MG63 (cell line): Measurements from ENCODE around the gene KPNB1. TPM values are rescaled to one million over a fixed set of nuclear protein-coding genes. Genes with fewer than 3 reads are reported as not detected.

ENCODE experiments used
- DNase-seq: peaks from one replicate; pipeline ENCODE4 v3.0.0-alpha.2; 2020
- H3K27me3 ChIP-seq: fragments of 250-450 bp; sonication (Bioruptor Pico); 2 replicates; pipeline ENCODE4 v1.5.1; 2020; ENCODE audit warnings: mild to moderate bottlenecking, moderate library complexity
- H3K36me3 ChIP-seq: fragments of 250-450 bp; sonication (Bioruptor Pico); 2 replicates; pipeline ENCODE4 v1.5.1; 2020; ENCODE audit warnings: mild to moderate bottlenecking, moderate library complexity
- H3K4me3 ChIP-seq: fragments of 250-450 bp; sonication (Bioruptor Pico); 2 replicates; pipeline ENCODE4 v1.5.1; 2020; ENCODE audit warnings: mild to moderate bottlenecking, moderate library complexity
- H3K9me3 ChIP-seq: fragments of 250-450 bp; sonication (Bioruptor Pico); 2 replicates; pipeline ENCODE4 v1.5.1; 2020; ENCODE audit warnings: mild to moderate bottlenecking, moderate library complexity
- total RNA-seq: library from RNA; depleted of rRNA; stranded (reverse); fragments of >200 nt; shearing (Covaris generic); gene quantifications from 2 replicates; pipeline ENCODE4 v1.2.3, GENCODE V29; 2014; ENCODE audit warnings: low replicate concordance; rRNA removed

KPNB1 gene
- total RNA-seq, 1 experiment from 2014 or later, result 291 TPM

DNA sequence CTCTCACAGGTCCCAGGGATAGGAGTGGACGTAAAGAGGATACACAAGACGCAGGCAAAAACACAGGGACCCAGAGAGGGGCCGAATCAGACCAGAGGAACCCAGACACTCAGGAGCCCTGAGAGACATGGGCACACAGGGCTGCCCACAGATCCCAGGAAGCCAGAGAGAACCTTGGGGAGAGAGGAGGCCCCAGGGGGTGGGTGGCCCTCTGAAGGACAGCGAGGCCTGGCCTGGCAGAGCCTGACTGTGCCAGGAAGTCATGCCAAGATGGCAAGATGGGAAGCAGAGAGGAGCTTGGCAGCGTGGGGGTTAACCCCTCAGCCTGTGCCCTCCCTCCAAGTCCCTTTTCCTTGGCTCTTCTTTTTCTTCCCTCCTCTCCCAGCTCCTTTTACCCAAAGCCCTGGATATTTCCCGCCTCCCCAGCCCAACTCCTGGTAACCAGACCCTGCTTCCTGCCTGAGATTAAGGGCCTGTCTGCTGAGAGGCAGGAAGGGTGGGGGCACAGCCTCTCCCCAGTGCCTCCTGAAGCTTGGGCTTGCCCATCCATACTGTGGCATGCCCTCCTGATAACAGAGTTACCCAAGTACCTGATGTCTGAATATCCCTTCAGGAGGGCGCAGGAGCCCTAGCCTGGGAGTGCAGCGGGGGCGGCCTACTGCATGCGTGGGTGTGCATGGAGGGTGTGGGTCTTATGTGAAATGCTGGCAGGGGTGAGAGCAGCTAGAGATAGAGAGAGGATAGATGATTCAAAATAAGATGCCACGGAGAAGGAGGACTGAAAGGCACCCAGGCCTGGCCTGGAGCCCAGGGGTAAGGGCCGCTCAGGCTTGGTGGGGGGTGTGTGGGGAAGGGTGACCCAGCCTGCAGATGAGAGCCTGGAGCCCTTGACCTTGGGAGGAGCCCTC lies 77.3 kb downstream of the KPNB1 start:
- DNase-seq, result no peak
- peaks cover 9% of the 10 kb centered on the region for H3K27me3 ChIP-seq

DNA sequence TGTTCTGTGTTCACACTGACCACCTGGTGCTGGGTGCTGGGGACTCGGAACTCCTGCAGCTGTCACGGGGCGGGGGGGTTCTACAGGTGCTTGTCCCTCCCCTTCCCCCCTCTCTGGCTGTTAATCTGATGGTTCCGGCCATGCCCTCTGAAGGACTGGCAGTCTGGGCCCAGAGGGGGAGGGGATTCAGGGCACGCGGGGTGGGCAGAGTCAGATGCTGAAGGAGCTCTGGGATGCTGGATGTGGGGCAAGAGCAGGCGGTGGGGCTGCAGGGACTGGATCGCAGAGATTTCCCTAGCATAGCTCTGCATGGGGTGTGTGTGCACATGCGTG lies 78.0 kb downstream of the KPNB1 start:
- H3K27me3 ChIP-seq, result peaks cover 15% of the 10 kb centered on the region
- no peaks in the 10 kb centered on the region for H3K36me3 ChIP-seq
- no peak overlapping the region for H3K4me3 ChIP-seq
- no peaks in the 10 kb centered on the region for H3K9me3 ChIP-seq
- DNase-seq, result no peak

More for the DNA sequence above, 77.3 kb downstream of the KPNB1 start:
- Histone ChIP-seq H3K36me3 (no peaks in the 10 kb centered on the region), H3K9me3 (no peaks in the 10 kb centered on the region), H3K4me3 (no peak overlapping the region)

DNA sequence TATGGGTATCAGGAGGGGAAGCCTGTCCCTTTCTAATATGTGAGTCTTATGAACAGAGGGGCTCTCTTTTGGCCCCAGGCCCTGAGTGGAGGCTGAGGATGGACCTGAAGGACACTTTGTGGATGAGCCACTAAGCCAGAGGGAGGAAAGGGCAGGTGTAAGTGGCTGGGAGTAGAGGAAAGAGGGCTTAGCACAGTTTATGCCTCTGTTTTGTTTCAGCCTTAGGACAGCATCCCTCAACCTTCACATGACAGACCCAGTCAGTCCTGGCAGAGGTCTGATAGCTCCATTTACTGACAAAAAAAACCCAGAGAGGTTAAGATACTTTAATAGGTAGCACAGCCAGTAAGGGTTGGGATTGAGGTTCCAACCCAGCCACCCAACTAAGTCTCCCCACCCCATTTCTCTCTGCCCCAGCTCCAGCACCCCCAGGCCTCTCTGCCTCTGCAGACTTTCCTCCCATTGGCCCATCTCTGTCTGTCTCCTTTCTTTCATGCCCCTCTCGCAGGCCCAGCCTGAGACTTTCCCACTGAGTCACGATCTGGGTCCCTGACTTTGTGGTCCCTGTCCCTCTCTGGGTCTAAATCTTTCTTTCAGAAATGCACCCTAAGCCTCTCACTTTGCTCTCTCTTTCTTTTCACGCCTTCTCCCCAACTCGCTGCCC lies 78.6 kb downstream of the KPNB1 start:
- Histone ChIP-seq H3K9me3 (no peaks in the 10 kb centered on the region), H3K4me3 (no peak overlapping the region), H3K36me3 (no peaks in the 10 kb centered on the region), H3K27me3 (peaks cover 22% of the 10 kb centered on the region)
- no peak for DNase-seq

DNA sequence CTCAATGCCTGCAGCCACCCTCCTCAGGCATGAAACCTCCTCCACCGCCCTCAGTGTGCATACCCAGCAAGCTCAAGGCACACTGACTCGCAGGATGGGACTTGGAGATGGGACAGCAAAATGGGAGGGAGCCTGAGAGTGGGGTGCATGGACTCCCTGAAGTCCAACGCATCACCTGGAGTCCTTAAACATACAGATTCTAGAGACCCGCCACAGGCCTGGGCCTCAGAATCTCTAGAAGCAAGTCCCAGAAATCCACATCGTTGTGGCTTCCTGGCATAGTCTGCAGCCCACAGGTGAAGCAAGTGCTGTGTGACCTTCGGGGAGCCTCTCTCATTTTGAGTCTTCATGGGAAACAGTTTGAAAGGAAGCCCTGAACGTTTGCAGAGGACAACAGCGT lies 79.8 kb downstream of the KPNB1 start:
- DNase-seq, result no peak
- Histone ChIP-seq H3K36me3 (no peaks in the 10 kb centered on the region), H3K4me3 (no peak overlapping the region), H3K27me3 (peaks cover 32% of the 10 kb centered on the region), H3K9me3 (no peaks in the 10 kb centered on the region)

DNA sequence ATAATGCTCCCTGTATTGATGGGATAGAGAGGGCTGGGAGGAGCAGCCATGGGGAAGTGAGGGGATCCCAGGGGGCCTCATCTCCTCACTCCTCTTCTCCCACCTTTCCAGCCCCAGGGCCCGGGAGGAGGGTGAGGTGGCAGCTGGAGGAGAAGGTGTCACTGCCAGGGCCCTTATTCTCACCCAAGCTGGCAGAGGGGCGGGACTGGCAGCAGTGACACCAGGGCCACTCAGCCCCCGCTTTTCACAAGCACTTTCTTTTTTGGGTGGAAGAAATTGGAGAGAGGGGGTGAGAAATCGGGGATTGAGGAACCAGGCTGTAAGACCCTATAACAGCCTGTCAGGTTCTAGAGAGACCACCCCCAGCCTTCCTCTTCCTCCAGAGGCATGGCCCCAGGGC lies 81.0 kb downstream of the KPNB1 start:
- no peak for DNase-seq

DNA sequence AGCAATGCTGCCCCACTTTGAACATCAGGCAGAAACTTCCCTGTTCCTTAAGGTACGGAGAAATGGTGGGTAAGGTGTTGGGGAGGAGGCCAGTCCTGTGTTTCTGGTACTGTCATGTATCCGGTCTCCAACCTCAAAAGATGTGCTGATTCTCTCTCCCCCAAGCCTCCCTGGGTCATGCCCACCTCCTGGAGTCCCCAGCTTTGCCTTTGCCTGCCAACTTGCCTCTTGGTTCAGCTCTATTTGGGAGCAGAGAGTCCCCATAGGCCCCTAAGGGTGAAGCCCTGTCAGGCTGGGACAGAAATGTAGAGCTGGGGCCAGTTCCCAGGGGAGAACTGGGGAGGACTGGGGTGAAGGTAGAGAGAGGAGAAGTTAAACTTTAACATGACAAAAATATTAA lies 81.7 kb downstream of the KPNB1 start:
- no peaks in the 10 kb centered on the region for H3K36me3 ChIP-seq
- no peaks in the 10 kb centered on the region for H3K9me3 ChIP-seq
- DNase-seq, result no peak
- no peak overlapping the region for H3K4me3 ChIP-seq
- H3K27me3 ChIP-seq, result peaks cover 35% of the 10 kb centered on the region

More for the DNA sequence above, 81.0 kb downstream of the KPNB1 start:
- Histone ChIP-seq H3K4me3 (no peak overlapping the region), H3K9me3 (no peaks in the 10 kb centered on the region), H3K27me3 (peaks cover 35% of the 10 kb centered on the region), H3K36me3 (no peaks in the 10 kb centered on the region)

DNA sequence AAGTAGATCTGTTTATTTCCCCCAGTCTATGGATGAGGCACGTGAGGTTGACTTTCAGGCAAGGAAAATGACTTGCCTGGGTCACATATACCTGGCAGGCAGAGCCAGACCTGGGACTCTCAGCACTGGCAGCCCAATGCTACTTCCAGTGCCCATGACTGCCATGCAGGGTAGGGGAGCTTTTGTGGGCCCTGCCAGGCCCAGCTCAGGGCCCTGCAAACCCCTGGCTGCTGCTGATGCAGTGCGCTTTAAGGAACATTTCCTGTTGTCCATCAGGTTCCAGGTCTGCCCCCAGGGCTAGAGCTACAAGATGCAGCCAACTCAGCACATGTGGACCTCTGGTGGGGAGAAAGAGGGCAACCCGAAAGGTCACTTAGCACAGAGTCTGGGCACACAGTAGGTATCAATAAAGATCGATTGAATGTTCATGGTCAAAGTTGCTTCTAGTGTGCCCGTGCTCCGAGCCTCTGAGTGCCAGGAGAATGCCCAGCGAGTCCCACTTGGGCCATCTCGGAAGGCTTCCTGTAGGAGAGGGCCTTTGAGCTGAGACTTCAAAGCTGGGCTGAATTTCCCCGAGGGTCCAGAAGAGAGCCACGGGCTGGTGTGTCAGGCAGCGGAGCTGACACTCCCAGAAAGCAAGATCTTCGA lies 82.8 kb downstream of the KPNB1 start:
- Histone ChIP-seq H3K4me3 (no peak overlapping the region), H3K36me3 (no peaks in the 10 kb centered on the region), H3K9me3 (no peaks in the 10 kb centered on the region), H3K27me3 (peaks cover 35% of the 10 kb centered on the region)
- no peak for DNase-seq

DNA sequence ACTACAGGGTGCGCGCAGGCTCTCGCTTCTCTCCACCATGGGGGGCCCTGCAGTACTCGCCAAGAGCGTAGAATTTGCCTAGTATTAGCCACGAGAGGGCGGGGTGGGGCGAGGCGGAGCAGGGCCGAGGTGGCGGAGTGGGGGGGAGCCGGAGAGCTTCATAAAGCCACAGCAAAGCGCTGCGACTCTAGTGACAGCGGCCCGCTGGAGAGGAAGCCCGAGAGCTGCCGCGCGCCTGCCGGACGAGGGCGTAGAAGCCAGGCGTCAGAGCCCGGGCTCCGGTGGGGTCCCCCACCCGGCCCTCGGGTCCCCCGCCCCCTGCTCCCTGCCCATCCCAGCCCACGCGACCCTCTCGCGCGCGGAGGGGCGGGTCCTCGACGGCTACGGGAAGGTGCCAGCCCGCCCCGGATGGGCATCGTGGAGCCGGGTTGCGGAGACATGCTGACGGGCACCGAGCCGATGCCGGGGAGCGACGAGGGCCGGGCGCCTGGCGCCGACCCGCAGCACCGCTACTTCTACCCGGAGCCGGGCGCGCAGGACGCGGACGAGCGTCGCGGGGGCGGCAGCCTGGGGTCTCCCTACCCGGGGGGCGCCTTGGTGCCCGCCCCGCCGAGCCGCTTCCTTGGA lies 83.4 kb downstream of the KPNB1 start, which contains the start of gene TBX21:
TSS of gene TBX21 (plus strand) at position 190 of the 627 bp plus-strand sequence. CDS start at position 409, 219 bp downstream.
- peak; percentile 59 for DNase-seq
- Histone ChIP-seq H3K36me3 (no peaks in the 10 kb centered on the region), H3K27me3 (peaks cover 35% of the 10 kb centered on the region), H3K9me3 (no peaks in the 10 kb centered on the region), H3K4me3 (peak within 1 kb of the TSS; percentile 38)

DNA sequence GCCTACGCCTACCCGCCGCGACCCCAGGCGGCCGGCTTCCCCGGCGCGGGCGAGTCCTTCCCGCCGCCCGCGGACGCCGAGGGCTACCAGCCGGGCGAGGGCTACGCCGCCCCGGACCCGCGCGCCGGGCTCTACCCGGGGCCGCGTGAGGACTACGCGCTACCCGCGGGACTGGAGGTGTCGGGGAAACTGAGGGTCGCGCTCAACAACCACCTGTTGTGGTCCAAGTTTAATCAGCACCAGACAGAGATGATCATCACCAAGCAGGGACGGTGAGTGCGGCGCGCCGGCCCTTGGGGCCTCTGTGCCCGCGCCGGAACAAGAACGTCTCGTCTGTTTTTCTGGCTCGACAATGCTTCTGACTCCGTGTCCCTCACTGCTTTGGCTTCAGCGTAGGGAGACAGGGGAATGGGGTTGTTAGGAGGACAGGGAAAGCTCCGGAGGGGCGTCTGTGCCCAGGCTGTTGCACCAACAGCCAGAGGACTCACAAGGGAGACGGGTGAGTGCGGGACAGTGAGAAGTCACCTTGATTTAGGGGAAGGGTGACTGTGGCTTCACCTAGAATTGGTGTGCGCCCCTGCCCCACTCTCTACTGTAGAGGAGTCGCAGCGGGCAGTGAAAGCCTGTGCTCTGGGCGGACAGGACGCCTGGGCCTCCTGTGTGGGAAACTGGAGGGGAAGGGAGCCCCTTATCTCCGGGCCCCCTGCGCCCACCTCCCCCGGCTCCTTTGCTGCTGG lies 84.1 kb downstream of the KPNB1 start:
- H3K9me3 ChIP-seq, result no peaks in the 10 kb centered on the region
- H3K36me3 ChIP-seq, result no peaks in the 10 kb centered on the region
- no peak for DNase-seq
- H3K27me3 ChIP-seq, result peaks cover 35% of the 10 kb centered on the region
- H3K4me3 ChIP-seq, result peak overlapping the region; percentile 38; the same call in 1 of the 2 replicates

DNA sequence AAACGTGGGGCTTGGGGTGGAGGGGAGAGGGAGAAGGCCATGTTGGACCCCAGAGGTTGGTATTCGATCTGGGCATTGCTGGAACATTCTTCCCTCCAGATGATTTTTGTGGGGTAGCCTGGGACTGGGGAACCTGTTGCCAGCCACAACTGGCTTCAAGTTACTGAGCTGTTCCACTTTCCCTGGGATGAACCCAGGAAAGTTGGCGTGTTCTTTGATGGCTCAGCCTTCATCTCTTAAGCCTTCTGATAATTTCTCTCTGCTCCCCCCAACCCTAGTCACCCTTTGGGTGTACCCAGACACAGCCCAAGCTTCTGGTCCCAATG lies 85.4 kb downstream of the KPNB1 start:
- Histone ChIP-seq H3K4me3 (no peak overlapping the region), H3K36me3 (no peaks in the 10 kb centered on the region), H3K27me3 (peaks cover 35% of the 10 kb centered on the region), H3K9me3 (no peaks in the 10 kb centered on the region)
- no peak for DNase-seq

Other genes starting within 250 kb of the KPNB1 start
- 48.9 and 50.4 TPM in 2 replicates for gene NPEPPS, start 118.8 kb upstream of the KPNB1 start, total RNA-seq
- gene TBKBP1, start 44.2 kb downstream of the KPNB1 start, total RNA-seq, result 8.4 and 18.7 TPM in 2 replicates
- gene TBX21, start 83.3 kb downstream of the KPNB1 start, total RNA-seq, result not detected in 2 replicates
- gene OSBPL7, start 171.9 kb downstream of the KPNB1 start, total RNA-seq, result 3.6 and 11.4 TPM in 2 replicates
- gene MRPL10, start 181.6 kb downstream of the KPNB1 start, total RNA-seq, result 62.6 and 63.0 TPM in 2 replicates
- not detected in 2 replicates for gene LRRC46, start 181.8 kb downstream of the KPNB1 start, total RNA-seq
- gene SCRN2, start 191.4 kb downstream of the KPNB1 start, total RNA-seq, result 41.8 and 45.0 TPM in 2 replicates
- not detected in 2 replicates for gene SP6, start 201.2 kb downstream of the KPNB1 start, total RNA-seq
- 0.81 and 2.3 TPM in 2 replicates for gene SP2, start 246.3 kb downstream of the KPNB1 start, total RNA-seq